BLaER1 treated with 17β-estradiol and CSF1 and Interleukin-3, amounts not matched to agents 10 nM and 100 nM (cell line): ENCODE data around the gene SLC41A3.

Experiments used
- H3K27ac ChIP-seq, 11 experiments: shearing (Covaris generic); formaldehyde crosslinking; 2 replicates each; pipeline ENCODE4 v1.8.1; 2022
- H3K27me3 ChIP-seq, 11 experiments: shearing (Covaris generic); formaldehyde crosslinking; 2 replicates each; pipeline ENCODE4 v1.8.1; 2022
- H3K36me3 ChIP-seq, 11 experiments: shearing (Covaris generic); formaldehyde crosslinking; 2 replicates each; pipeline ENCODE4 v1.8.1; 2022
- H3K4me1 ChIP-seq, 10 experiments: shearing (Covaris generic); formaldehyde crosslinking; 2 replicates each; pipeline ENCODE4 v1.8.1; 2022
- H3K4me2 ChIP-seq, 11 experiments: shearing (Covaris generic); formaldehyde crosslinking; 2 replicates each; pipeline ENCODE4 v1.8.1; 2022
- H3K4me3 ChIP-seq, 10 experiments: shearing (Covaris generic); formaldehyde crosslinking; 2 replicates each; pipeline ENCODE4 v1.8.1; 2022
- H3K9ac ChIP-seq, 11 experiments: shearing (Covaris generic); formaldehyde crosslinking; 2 replicates each; pipeline ENCODE4 v1.8.1; 2022
- H3K9me3 ChIP-seq, 11 experiments: shearing (Covaris generic); formaldehyde crosslinking; replicated peaks in 1 of 11; 2 replicates each; pipeline ENCODE4 v1.8.1; 2022
- H4K20me1 ChIP-seq, 11 experiments: shearing (Covaris generic); formaldehyde crosslinking; 2 replicates each; pipeline ENCODE4 v1.8.1; 2022
- Cebpa-rat ChIP-seq, 11 experiments: shearing (Covaris generic); IDR thresholded peaks; 2 replicates each; pipeline ENCODE4 v1.8.1; 2022

Gene SLC41A3

GRCh38 chr3:126083913-126084767, at the start of gene SLC41A3:
Gene SLC41A3, minus strand, starts transcription at chr3:126084124. Its CDS starts 15,905 bp downstream, at chr3:126068219.
- no peak for TF ChIP-seq Cebpa-rat (IDR thresholded peaks at IDR 0.05)
- H3K9ac ChIP-seq, result peak within 1 kb of the TSS; percentile 83 to 92 (median 87)
- H3K4me2 ChIP-seq, result peak within 1 kb of the TSS; percentile 79 to 98 (median 93)
- peaks cover 0 to 7% (median 0%) of the 10 kb centered on the region in 11 experiments; a peak in 2 of 22 replicates for H3K36me3 ChIP-seq
- H3K27me3 ChIP-seq, result no peaks in the 10 kb centered on the region
- peak within 1 kb of the TSS; percentile 65 to 80 (median 75) for H3K4me3 ChIP-seq
- peaks cover 0 to 22% (median 8%) of the 10 kb centered on the region in 10 experiments; a peak in 13 of 20 replicates for H3K4me1 ChIP-seq
- peak within 1 kb of the TSS; percentile 63 to 90 (median 86); a peak in 21 of 22 replicates for H3K27ac ChIP-seq
- peaks cover 0 to 7% (median 0%) of the 10 kb centered on the region in 11 experiments; a peak in 1 of 22 replicates for H4K20me1 ChIP-seq
- H3K9me3 ChIP-seq, result peaks cover 17 to 47% (median 36%) of the 10 kb centered on the region in 11 experiments

GRCh38 chr3:126133606-126134005, 49.7 kb upstream of the SLC41A3 start:
- Histone ChIP-seq H3K27me3 (no peaks in the 10 kb centered on the region), H3K4me3 (no peak overlapping the region)

GRCh38 chr3:126132751-126133511, 49.0 kb upstream of the SLC41A3 start:
- Histone ChIP-seq H3K9me3 (no peaks in the 10 kb centered on the region), H3K4me1 (peaks cover 0 to 10% (median 0%) of the 10 kb centered on the region in 10 experiments; a peak in 4 of 20 replicates), H4K20me1 (no peaks in the 10 kb centered on the region; a peak in 3 of 22 replicates), H3K27ac (no peak overlapping the region), H3K4me2 (no peak overlapping the region), H3K36me3 (no peaks in the 10 kb centered on the region), H3K27me3 (no peaks in the 10 kb centered on the region), H3K4me3 (no peak overlapping the region), H3K9ac (no peak overlapping the region)
- no peak for TF ChIP-seq Cebpa-rat (IDR thresholded peaks at IDR 0.05)

More at GRCh38 chr3:126133606-126134005, 49.7 kb upstream of the SLC41A3 start:
- Histone ChIP-seq H3K4me2 (no peak overlapping the region), H3K9me3 (peaks cover 0 to 4% (median 0%) of the 10 kb centered on the region in 11 experiments; a peak in 1 of 22 replicates), H4K20me1 (no peaks in the 10 kb centered on the region; a peak in 3 of 22 replicates), H3K4me1 (peaks cover 0 to 10% (median 0%) of the 10 kb centered on the region in 10 experiments; a peak in 4 of 20 replicates), H3K36me3 (no peaks in the 10 kb centered on the region), H3K9ac (no peak overlapping the region), H3K27ac (no peak overlapping the region)
- no peak for TF ChIP-seq Cebpa-rat (IDR thresholded peaks at IDR 0.05)

GRCh38 chr3:126131881-126132750, 48.2 kb upstream of the SLC41A3 start:
- Histone ChIP-seq H3K27ac (no peak overlapping the region), H3K4me2 (no peak overlapping the region), H3K4me3 (no peak overlapping the region), H3K27me3 (no peaks in the 10 kb centered on the region), H3K9me3 (no peaks in the 10 kb centered on the region), H3K4me1 (peaks cover 0 to 10% (median 0%) of the 10 kb centered on the region in 10 experiments; a peak in 4 of 20 replicates), H3K9ac (no peak overlapping the region), H3K36me3 (no peaks in the 10 kb centered on the region), H4K20me1 (no peaks in the 10 kb centered on the region; a peak in 2 of 22 replicates)
- TF ChIP-seq Cebpa-rat (IDR thresholded peaks at IDR 0.05), result no peak

GRCh38 chr3:126130981-126131745, 47.2 kb upstream of the SLC41A3 start:
- Histone ChIP-seq H3K36me3 (no peaks in the 10 kb centered on the region), H3K9ac (no peak overlapping the region), H4K20me1 (no peaks in the 10 kb centered on the region; a peak in 2 of 22 replicates), H3K4me3 (no peak overlapping the region), H3K4me1 (peaks cover 0 to 10% (median 0%) of the 10 kb centered on the region in 10 experiments; a peak in 4 of 20 replicates), H3K4me2 (no peak overlapping the region), H3K27me3 (no peaks in the 10 kb centered on the region), H3K27ac (no peak overlapping the region), H3K9me3 (no peaks in the 10 kb centered on the region)
- no peak for TF ChIP-seq Cebpa-rat (IDR thresholded peaks at IDR 0.05)

GRCh38 chr3:126130081-126130855, 46.3 kb upstream of the SLC41A3 start:
- H3K27ac ChIP-seq, result no peak overlapping the region
- no peaks in the 10 kb centered on the region; a peak in 2 of 22 replicates for H4K20me1 ChIP-seq
- no peak for TF ChIP-seq Cebpa-rat (IDR thresholded peaks at IDR 0.05)
- peak overlapping the region in 2 of 11 experiments; percentile 16 to 59; a peak in 3 of 22 replicates for H3K4me2 ChIP-seq
- no peak overlapping the region for H3K9ac ChIP-seq
- peaks cover 0 to 10% (median 0%) of the 10 kb centered on the region in 10 experiments; a peak in 4 of 20 replicates for H3K4me1 ChIP-seq
- no peaks in the 10 kb centered on the region for H3K27me3 ChIP-seq
- no peaks in the 10 kb centered on the region for H3K36me3 ChIP-seq
- no peak overlapping the region for H3K4me3 ChIP-seq
- no peaks in the 10 kb centered on the region for H3K9me3 ChIP-seq

- no peaks in the 10 kb centered on the region for H3K9me3 ChIP-seq
- TF ChIP-seq Cebpa-rat (IDR thresholded peaks at IDR 0.05), result no peak
- no peak overlapping the region for H3K4me3 ChIP-seq
- peaks cover 0 to 10% (median 0%) of the 10 kb centered on the region in 10 experiments; a peak in 4 of 20 replicates for H3K4me1 ChIP-seq
- H3K36me3 ChIP-seq, result no peaks in the 10 kb centered on the region
- no peaks in the 10 kb centered on the region for H3K27me3 ChIP-seq
- H3K27ac ChIP-seq, result no peak overlapping the region
- no peak overlapping the region for H3K9ac ChIP-seq
- peak overlapping the region in 2 of 11 experiments; percentile 16 to 59; a peak in 4 of 22 replicates for H3K4me2 ChIP-seq
- H4K20me1 ChIP-seq, result no peaks in the 10 kb centered on the region; a peak in 2 of 22 replicates
Observed at GRCh38 chr3:126129398-126129891, 45.5 kb upstream of the SLC41A3 start.
